ENCODE data around the gene NDFIP1. TPM values are rescaled to one million over a fixed set of nuclear protein-coding genes. Genes with fewer than 3 reads are reported as not detected.

NDFIP1 gene
- total RNA-seq, 4 donors from 2014 or later, result 185 to 351 (median 297) TPM

DNA sequence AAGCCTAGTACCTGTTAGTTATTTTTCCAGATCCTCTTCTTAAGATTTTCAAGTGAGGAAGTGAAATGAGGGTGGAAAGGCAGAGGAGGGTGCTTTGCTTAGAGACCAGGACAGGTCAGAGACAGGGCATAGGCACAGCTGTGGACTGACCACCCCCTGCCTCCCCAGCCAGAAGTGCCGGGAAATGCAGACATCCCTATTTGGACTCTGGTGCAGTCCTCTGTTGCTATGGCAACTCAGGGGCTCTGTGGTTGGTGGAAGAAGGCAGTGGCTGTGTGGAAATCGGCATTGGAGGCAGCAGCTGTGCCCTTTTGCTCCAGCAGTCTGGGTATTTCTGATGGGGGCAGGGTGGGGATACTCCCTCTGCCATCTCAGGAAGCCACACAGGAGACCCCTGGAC is 43.3 kb upstream of the NDFIP1 start:
- no peaks in the 10 kb centered on the region for H3K36me3 ChIP-seq
- no peak for TF ChIP-seq POLR2A (IDR thresholded peaks at IDR 0.05)
- TF ChIP-seq, protein P1, sequence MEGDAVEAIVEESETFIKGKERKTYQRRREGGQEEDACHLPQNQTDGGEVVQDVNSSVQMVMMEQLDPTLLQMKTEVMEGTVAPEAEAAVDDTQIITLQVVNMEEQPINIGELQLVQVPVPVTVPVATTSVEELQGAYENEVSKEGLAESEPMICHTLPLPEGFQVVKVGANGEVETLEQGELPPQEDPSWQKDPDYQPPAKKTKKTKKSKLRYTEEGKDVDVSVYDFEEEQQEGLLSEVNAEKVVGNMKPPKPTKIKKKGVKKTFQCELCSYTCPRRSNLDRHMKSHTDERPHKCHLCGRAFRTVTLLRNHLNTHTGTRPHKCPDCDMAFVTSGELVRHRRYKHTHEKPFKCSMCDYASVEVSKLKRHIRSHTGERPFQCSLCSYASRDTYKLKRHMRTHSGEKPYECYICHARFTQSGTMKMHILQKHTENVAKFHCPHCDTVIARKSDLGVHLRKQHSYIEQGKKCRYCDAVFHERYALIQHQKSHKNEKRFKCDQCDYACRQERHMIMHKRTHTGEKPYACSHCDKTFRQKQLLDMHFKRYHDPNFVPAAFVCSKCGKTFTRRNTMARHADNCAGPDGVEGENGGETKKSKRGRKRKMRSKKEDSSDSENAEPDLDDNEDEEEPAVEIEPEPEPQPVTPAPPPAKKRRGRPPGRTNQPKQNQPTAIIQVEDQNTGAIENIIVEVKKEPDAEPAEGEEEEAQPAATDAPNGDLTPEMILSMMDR (IDR thresholded peaks at IDR 0.05), result no peak
- no peaks in the 10 kb centered on the region for H3K27me3 ChIP-seq
- WGBS, 2 donors, result 57 to 75% methylated on average over 2 of the region's 2 CpGs
- H3K27ac ChIP-seq, result no peak overlapping the region
- intact Hi-C loops (cut with DNase I), result no loop called here
- H3K4me3 ChIP-seq (replicated peaks in 1 of 3), result no peak overlapping the region
- H3K9me3 ChIP-seq, result no peaks in the 10 kb centered on the region
- no peak for DNase-seq
- H3K4me1 ChIP-seq, result peaks cover 9 to 12% of the 10 kb centered on the region in 2 donors

DNA sequence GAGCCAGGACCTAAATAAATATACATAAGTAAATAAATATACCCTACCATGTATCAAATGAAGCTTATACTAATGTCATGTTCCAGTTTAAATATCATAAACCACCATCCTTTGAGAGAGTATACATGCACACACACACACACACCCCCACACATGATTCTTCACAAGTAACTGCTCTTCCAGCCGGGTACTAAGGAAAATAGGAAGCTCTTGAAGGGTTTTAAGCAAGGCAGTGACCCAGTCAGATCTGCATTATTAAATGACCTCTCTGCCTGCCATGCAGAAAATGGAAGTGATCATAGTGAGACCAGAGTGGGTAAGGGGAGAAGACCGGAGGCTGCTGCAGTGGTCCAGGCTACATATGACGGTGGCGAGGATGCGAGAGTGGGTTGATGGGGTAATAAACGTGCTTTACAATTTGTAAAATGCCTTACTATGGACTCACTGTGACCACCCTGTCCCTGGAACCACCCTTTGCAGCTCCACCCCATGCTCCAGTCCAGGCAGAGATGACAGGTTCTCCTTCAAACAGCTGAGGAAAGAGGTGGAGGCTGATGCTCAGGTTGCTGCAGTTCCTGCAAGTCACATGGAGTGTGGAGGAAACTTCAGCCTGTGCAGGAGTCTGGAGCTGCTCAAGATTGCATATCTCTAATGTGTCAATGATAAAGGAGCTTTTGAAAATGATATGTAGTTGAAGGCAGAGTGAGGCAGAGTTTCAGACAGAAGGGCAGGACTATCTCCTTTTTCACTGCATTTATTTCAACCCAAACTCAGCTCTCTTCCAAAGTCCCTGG is 38.8 kb upstream of the NDFIP1 start:
- DNase-seq, result no peak
- Histone ChIP-seq H3K27me3 (no peaks in the 10 kb centered on the region), H3K9me3 (no peaks in the 10 kb centered on the region), H3K27ac (no peak overlapping the region), H3K4me3 (replicated peaks in 1 of 3) (no peak overlapping the region), H3K4me1 (no peaks in the 10 kb centered on the region), H3K36me3 (no peaks in the 10 kb centered on the region)
- WGBS, 2 donors, result 84 to 89% methylated on average over 6 of the region's 6 CpGs
- TF ChIP-seq, protein P1 (IDR thresholded peaks at IDR 0.05), result no peak
- no peak for TF ChIP-seq POLR2A (IDR thresholded peaks at IDR 0.05)
- intact Hi-C loops (cut with DNase I), result no loop called here

DNA sequence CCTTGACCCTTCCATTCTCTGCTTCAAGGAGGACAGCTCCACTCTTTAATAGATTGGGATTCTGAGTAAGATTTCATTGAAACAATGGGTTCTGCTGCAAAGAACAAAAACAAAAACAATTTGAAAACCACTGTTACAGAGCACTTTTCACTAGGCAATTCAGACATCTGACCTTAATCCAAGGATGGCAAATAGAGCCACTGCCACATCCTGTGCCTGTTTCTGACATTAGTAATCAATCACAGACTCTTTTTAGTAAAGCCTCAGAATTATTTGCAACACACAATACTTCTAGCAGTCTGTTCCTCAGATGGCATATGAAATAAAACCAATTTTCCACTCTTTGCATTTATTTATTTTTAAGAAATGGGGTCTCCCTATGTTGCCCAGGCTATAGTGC is 37.8 kb upstream of the NDFIP1 start:
- DNase-seq, result no peak
- Histone ChIP-seq H3K36me3 (no peaks in the 10 kb centered on the region), H3K4me3 (replicated peaks in 1 of 3) (no peak overlapping the region), H3K27me3 (no peaks in the 10 kb centered on the region), H3K4me1 (no peaks in the 10 kb centered on the region), H3K9me3 (no peaks in the 10 kb centered on the region), H3K27ac (no peak overlapping the region)
- TF ChIP-seq, protein P1 (IDR thresholded peaks at IDR 0.05), result no peak
- no peak for TF ChIP-seq POLR2A (IDR thresholded peaks at IDR 0.05)
- intact Hi-C loops (cut with DNase I), result no loop called here

DNA sequence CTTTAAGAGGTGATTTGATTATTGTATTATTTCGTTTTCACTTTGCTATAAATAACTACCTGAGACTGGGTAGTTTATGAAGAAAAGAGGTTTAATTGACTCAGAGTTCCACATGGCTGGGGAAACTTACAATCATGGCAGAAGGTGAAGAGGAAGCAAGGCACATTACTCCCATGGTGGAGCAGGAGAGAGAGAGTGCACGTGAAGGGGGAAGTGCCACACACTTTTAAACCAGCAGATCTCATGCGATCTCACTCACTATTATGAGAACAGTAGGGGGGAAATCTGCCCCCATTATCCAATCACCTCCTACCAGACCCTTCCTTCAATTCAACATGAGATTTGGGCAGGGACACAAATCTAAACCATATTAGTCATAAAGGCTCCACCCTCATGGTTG is 36.1 kb upstream of the NDFIP1 start:
- 74 to 78% methylated on average over 3 of the region's 3 CpGs for WGBS, 2 donors
- no peaks in the 10 kb centered on the region for H3K27me3 ChIP-seq
- H3K4me3 ChIP-seq (replicated peaks in 1 of 3), result no peak overlapping the region
- TF ChIP-seq, protein P1 (IDR thresholded peaks at IDR 0.05), result no peak
- no peak for TF ChIP-seq POLR2A (IDR thresholded peaks at IDR 0.05)
- intact Hi-C loops (cut with DNase I), result no loop called here
- H3K27ac ChIP-seq, result no peak overlapping the region
- H3K36me3 ChIP-seq, result no peaks in the 10 kb centered on the region
- no peaks in the 10 kb centered on the region for H3K4me1 ChIP-seq
- no peaks in the 10 kb centered on the region for H3K9me3 ChIP-seq
- no peak for DNase-seq

DNA sequence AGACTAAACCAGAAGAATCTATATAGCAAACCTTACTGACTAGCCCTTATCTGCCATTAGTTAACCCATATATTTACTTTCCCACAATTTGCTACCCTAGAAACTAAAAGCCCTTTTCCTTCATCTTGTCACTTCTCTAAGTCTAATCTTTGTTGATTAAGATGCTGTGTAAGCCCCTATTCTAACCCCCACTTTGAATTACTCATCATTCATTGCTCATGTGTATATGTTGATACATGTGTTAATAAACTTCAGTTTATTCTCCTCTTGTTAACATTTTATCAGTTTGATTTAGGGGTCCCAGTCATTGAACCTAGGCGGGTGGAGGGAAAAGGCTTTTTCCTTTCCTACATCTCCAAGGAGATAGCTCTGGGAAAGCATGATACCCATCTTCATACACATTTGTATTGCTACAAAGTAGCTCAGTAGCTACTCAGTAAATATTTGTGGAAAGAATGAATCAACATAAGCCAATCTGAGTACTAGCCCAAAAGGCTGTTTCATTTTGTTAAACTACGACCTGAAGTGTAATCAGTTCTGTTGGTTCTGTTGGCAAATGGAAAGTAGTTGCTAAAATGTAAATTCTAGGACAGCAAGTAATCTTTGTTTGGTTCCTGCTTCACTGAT is 35.1 kb upstream of the NDFIP1 start:
- H3K27me3 ChIP-seq, result no peaks in the 10 kb centered on the region
- 96 to 97% methylated on average over 2 of the region's 2 CpGs for WGBS, 2 donors
- intact Hi-C loops (cut with DNase I), result no loop called here

More for the DNA sequence above, 35.1 kb upstream of the NDFIP1 start:
- no peaks in the 10 kb centered on the region for H3K9me3 ChIP-seq
- no peaks in the 10 kb centered on the region for H3K36me3 ChIP-seq
- H3K27ac ChIP-seq, result no peak overlapping the region
- TF ChIP-seq, protein P1 (IDR thresholded peaks at IDR 0.05), result no peak
- TF ChIP-seq POLR2A (IDR thresholded peaks at IDR 0.05), result no peak
- DNase-seq, result no peak
- no peak overlapping the region for H3K4me3 ChIP-seq (replicated peaks in 1 of 3)
- no peaks in the 10 kb centered on the region for H3K4me1 ChIP-seq
